ENCODE results near the gene THAP10. TPM values are rescaled to one million over a fixed set of nuclear protein-coding genes. Genes with fewer than 3 reads are reported as not detected.
"Not testable (repeated sequence)": the region's sequence is repeated elsewhere in the genome, so short reads cannot be mapped to it uniquely, and the experiment has no call there.

Gene THAP10
- total and polyA plus RNA-seq, 5 experiments from 2014 or later, result not detected

- no peak for DNase-seq
- POLR2A ChIA-PET, result no interaction called here
- Mint-ChIP-seq H3K27ac (no peak overlapping the region), H3K4me1 (no peaks in the 10 kb centered on the region), H3K36me3 (peaks cover 0 to 8% (median 2%) of the 10 kb centered on the region in 3 donors), H3K9me3 (peaks cover 0 to 8% (median 3%) of the 10 kb centered on the region in 9 donors), H3K4me3 (no peak overlapping the region), H3K27me3 (peaks cover 15 to 38% (median 33%) of the 10 kb centered on the region in 5 donors)
- ATAC-seq, result no peak
Measured at GRCh38 chr15:70873232-70874054, 18.8 kb downstream of the THAP10 start.

- H3K4me3 Mint-ChIP-seq, H3K9me3 Mint-ChIP-seq, H3K36me3 Mint-ChIP-seq, ATAC-seq, H3K27ac Mint-ChIP-seq, DNase-seq, POLR2A ChIA-PET, H3K4me1 Mint-ChIP-seq: not testable (repeated sequence)
- peaks cover 14 to 35% (median 26%) of the 10 kb centered on the region in 5 donors for H3K27me3 Mint-ChIP-seq
Measured at GRCh38 chr15:70871490-70871889, 20.7 kb downstream of the THAP10 start.

- POLR2A ChIA-PET, result no interaction called here
- peaks cover 9 to 24% (median 19%) of the 10 kb centered on the region in 5 donors for H3K27me3 Mint-ChIP-seq
Measured at GRCh38 chr15:70870051-70870450, 22.2 kb downstream of the THAP10 start.

GRCh38 chr15:70869346-70869745 lies 22.9 kb downstream of the THAP10 start:
- Mint-ChIP-seq H3K27ac (no peak overlapping the region), H3K36me3 (peaks cover 0 to 8% (median 2%) of the 10 kb centered on the region in 3 donors), H3K4me1 (no peaks in the 10 kb centered on the region), H3K27me3 (peaks cover 7 to 18% (median 13%) of the 10 kb centered on the region in 5 donors), H3K9me3 (peaks cover 0 to 8% (median 3%) of the 10 kb centered on the region in 9 donors), H3K4me3 (no peak overlapping the region)
- no peak for DNase-seq
- no peak for ATAC-seq
- POLR2A ChIA-PET, result no interaction called here

More at GRCh38 chr15:70870051-70870450, 22.2 kb downstream of the THAP10 start:
- Mint-ChIP-seq H3K36me3 (peaks cover 0 to 8% (median 2%) of the 10 kb centered on the region in 3 donors), H3K4me1 (no peaks in the 10 kb centered on the region), H3K9me3 (peaks cover 0 to 8% (median 3%) of the 10 kb centered on the region in 9 donors), H3K27ac (no peak overlapping the region), H3K4me3 (no peak overlapping the region)
- ATAC-seq (no peak), DNase-seq (no peak)

- POLR2A ChIA-PET, result no interaction called here
- Mint-ChIP-seq H3K27me3 (peaks cover 0 to 7% (median 4%) of the 10 kb centered on the region in 5 donors), H3K9me3 (peaks cover 0 to 8% (median 0%) of the 10 kb centered on the region in 9 donors), H3K27ac (no peak overlapping the region), H3K4me1 (no peaks in the 10 kb centered on the region), H3K36me3 (peaks cover 0 to 5% (median 0%) of the 10 kb centered on the region in 3 donors), H3K4me3 (no peak overlapping the region)
- no peak for DNase-seq
- no peak for ATAC-seq
Measured at GRCh38 chr15:70867911-70868467, 24.2 kb downstream of the THAP10 start.

GRCh38 chr15:70866982-70867641 lies 25.1 kb downstream of the THAP10 start:
- no peak for DNase-seq
- Mint-ChIP-seq H3K9me3 (peaks cover 0 to 6% (median 0%) of the 10 kb centered on the region in 9 donors), H3K4me1 (no peaks in the 10 kb centered on the region), H3K4me3 (no peak overlapping the region), H3K27ac (peak overlapping the region in 1 of 10 donors; percentile 14), H3K36me3 (peaks cover 0 to under 1% (median 0%) of the 10 kb centered on the region in 3 donors), H3K27me3 (peaks cover 0 to 6% (median 1%) of the 10 kb centered on the region in 5 donors)
- POLR2A ChIA-PET, result no interaction called here
- ATAC-seq, result no peak

GRCh38 chr15:70863450-70864218 lies 28.6 kb downstream of the THAP10 start:
- H3K27me3 Mint-ChIP-seq, result peaks cover 6 to 23% (median 7%) of the 10 kb centered on the region in 5 donors
- peak overlapping the region in 1 of 10 donors; percentile 50 for H3K27ac Mint-ChIP-seq
- POLR2A ChIA-PET, result no interaction called here
- H3K4me1 Mint-ChIP-seq, result peaks cover 0 to 5% (median 0%) of the 10 kb centered on the region in 4 donors
- no peaks in the 10 kb centered on the region for H3K9me3 Mint-ChIP-seq
- H3K4me3 Mint-ChIP-seq, result no peak overlapping the region
- ATAC-seq, result no peak
- no peak for DNase-seq
- H3K36me3 Mint-ChIP-seq, result no peaks in the 10 kb centered on the region

- peaks cover 0 to 5% (median 0%) of the 10 kb centered on the region in 4 donors for H3K4me1 Mint-ChIP-seq
- POLR2A ChIA-PET, result no interaction called here
- peaks cover 6 to 47% (median 10%) of the 10 kb centered on the region in 5 donors for H3K27me3 Mint-ChIP-seq
- no peaks in the 10 kb centered on the region for H3K36me3 Mint-ChIP-seq
- no peak overlapping the region for H3K4me3 Mint-ChIP-seq
- no peaks in the 10 kb centered on the region for H3K9me3 Mint-ChIP-seq
- no peak for DNase-seq
- no peak overlapping the region for H3K27ac Mint-ChIP-seq
- ATAC-seq, result no peak
Measured at GRCh38 chr15:70859998-70860397, 32.2 kb downstream of the THAP10 start.

- H3K9me3 Mint-ChIP-seq, result no peaks in the 10 kb centered on the region
- ATAC-seq, result no peak
- no peak for DNase-seq
- peaks cover 2 to 7% (median 4%) of the 10 kb centered on the region in 4 donors for H3K4me1 Mint-ChIP-seq
- peaks cover 9 to 52% (median 15%) of the 10 kb centered on the region in 5 donors for H3K27me3 Mint-ChIP-seq
- H3K4me3 Mint-ChIP-seq, result no peak overlapping the region
- POLR2A ChIA-PET, result no interaction called here
- H3K36me3 Mint-ChIP-seq, result no peaks in the 10 kb centered on the region
- H3K27ac Mint-ChIP-seq, result no peak overlapping the region
Measured at GRCh38 chr15:70859322-70859908, 32.8 kb downstream of the THAP10 start.

- DNase-seq, H3K27ac Mint-ChIP-seq, H3K9me3 Mint-ChIP-seq, ATAC-seq, POLR2A ChIA-PET, H3K36me3 Mint-ChIP-seq, H3K4me1 Mint-ChIP-seq: not testable (repeated sequence)
- peaks cover 11 to 56% (median 17%) of the 10 kb centered on the region in 5 donors for H3K27me3 Mint-ChIP-seq
- peak overlapping the region in 1 of 10 donors; percentile 38 for H3K4me3 Mint-ChIP-seq
Measured at GRCh38 chr15:70858614-70859321, 33.5 kb downstream of the THAP10 start.

- Mint-ChIP-seq H3K9me3 (no peaks in the 10 kb centered on the region), H3K4me1 (peaks cover 6 to 8% (median 6%) of the 10 kb centered on the region in 4 donors), H3K36me3 (no peaks in the 10 kb centered on the region), H3K27me3 (peaks cover 11 to 56% (median 18%) of the 10 kb centered on the region in 5 donors), H3K27ac (no peak overlapping the region), H3K4me3 (no peak overlapping the region)
- no peak for ATAC-seq
- POLR2A ChIA-PET, result no interaction called here
- DNase-seq, result no peak
Measured at GRCh38 chr15:70857562-70858285, 34.5 kb downstream of the THAP10 start.

Measured in naive thymus-derived CD8-positive, alpha-beta T cell (primary cell).